Sigmoid colon (tissue), 7 donors: Measurements from ENCODE around the gene NEK9. TPM values are rescaled to one million over a fixed set of nuclear protein-coding genes. Genes with fewer than 3 reads are reported as not detected.

Experiments used
- DNase-seq: peaks from one replicate; pipeline ENCODE4 v3.0.0-alpha.2; 2019
- H3K27ac ChIP-seq, 4 donors: fragments of 200-600 bp; sonication (generic); one replicate each; pipeline ENCODE4 v1.5.1; 2016 to 2019; ENCODE audit warnings: mild to moderate bottlenecking in 1 of 4
- H3K27me3 ChIP-seq, 3 donors: fragments of 200-600 bp; sonication (generic); one replicate each; pipeline ENCODE4 v1.5.1; 2019; ENCODE audit warnings: mild to moderate bottlenecking in 1 of 3
- H3K36me3 ChIP-seq, 4 donors: fragments of 200-600 bp; sonication (generic); one replicate each; pipeline ENCODE4 v1.5.1; 2016 to 2019
- H3K4me1 ChIP-seq, 4 donors: fragments of 200-600 bp; sonication (generic); one replicate each; pipeline ENCODE4 v1.5.1; 2017 to 2019
- H3K4me3 ChIP-seq, 4 donors: fragments of 200-600 bp; sonication (generic); one replicate each; pipeline ENCODE4 v1.5.1; 2017 to 2019; ENCODE audit warnings: mild to moderate bottlenecking in 2 of 4, moderate library complexity in 1 of 4
- H3K9me3 ChIP-seq, 4 donors: fragments of 200-600 bp in 3 of 4; sonication (generic) in 3 of 4; one replicate each; pipeline versions ENCODE4 v1.5.1 to v1.6.1; 2013 to 2019
- EP300 ChIP-seq, 4 donors: sonication (generic); formaldehyde crosslinking; IDR thresholded peaks; one replicate each; pipeline ENCODE4 v1.6.1; 2017; ENCODE audit warnings: antibody characterized with exemption in 4 of 4
- POLR2A ChIP-seq, 2 donors: fragments of 450-650 bp; IDR thresholded peaks; one replicate each; pipeline ENCODE4 v1.6.1; 2016; ENCODE audit warnings: antibody characterized with exemption in 2 of 2, mild to moderate bottlenecking in 2 of 2, moderate library complexity in 2 of 2
- POLR2AphosphoS5 ChIP-seq, 4 donors: sonication (generic); formaldehyde crosslinking; IDR thresholded peaks; one replicate each; pipeline ENCODE4 v1.6.1; 2017; ENCODE audit warnings: antibody characterized with exemption in 4 of 4
- WGBS, 2 donors: extraction: QIAGEN DNeasy Blood & Tissue Kit; methylation state at CpG; one replicate each; pipeline ENCODE4 v1.1.7; 2013; 5-methylcytosine and 5-hydroxymethylcytosine counted together
- intact Hi-C: fragments of 100-400 bp; cut with DNase I; formaldehyde crosslinking; loops from one replicate; pipeline ENCODE4 v1.15.1; 2023
- polyA plus RNA-seq, 3 donors: library from polyadenylated mRNA; stranded (reverse); fragments of 200-250 nt; gene quantifications; one replicate each; pipeline ENCODE4 v1.2.3, GENCODE V29; 2013
- total RNA-seq, 4 donors: library from RNA; depleted of rRNA; stranded (reverse); fragments of >200 nt; gene quantifications; one replicate each; pipeline ENCODE4 v1.1.0, GENCODE V29; 2016
- TF ChIP-seq, protein P1 (sequence below), 4 experiments: fragments of 450-650 bp in 3 of 4; fragments of 200-600 bp in 1 of 4; IDR thresholded peaks; one replicate each; pipeline ENCODE4 v1.5.1; 2016 to 2019; ENCODE audit warnings: antibody characterized with exemption in 4 of 4, mild to moderate bottlenecking in 3 of 4, moderate library complexity in 2 of 4
- donor health status: healthy with polysubstance abuse.
- donor health status: Bipolar disorder and iron deficiency.
- donor health status: healthy.

NEK9 gene
- total and polyA plus RNA-seq, 7 donors, result 9.0 to 66.7 (median 54.4) TPM

DNA sequence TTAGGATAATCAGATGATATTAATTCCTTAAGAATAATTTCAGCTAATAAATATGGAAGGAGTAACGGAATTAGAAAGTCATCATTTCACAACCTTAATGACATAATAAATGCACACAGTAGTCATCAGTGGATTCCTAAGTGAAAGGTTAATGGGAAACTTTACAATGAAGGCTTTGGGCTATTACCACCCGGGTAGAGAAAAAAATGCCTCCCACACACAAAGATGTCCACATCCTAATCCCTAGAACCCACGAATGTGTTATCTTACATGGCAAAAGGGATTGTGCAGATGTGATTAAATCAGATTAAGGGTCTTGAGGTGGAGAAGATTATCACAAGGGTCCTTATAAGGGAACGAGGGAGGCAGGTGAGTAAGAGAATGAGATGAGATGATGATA, 43.9 kb upstream of the NEK9 start:
- intact Hi-C loops, result no loop called here
- Histone ChIP-seq H3K27me3 (no peaks in the 10 kb centered on the region), H3K4me3 (no peak overlapping the region), H3K36me3 (no peaks in the 10 kb centered on the region), H3K9me3 (no peaks in the 10 kb centered on the region), H3K27ac (no peak overlapping the region), H3K4me1 (peaks cover 0 to 63% (median 43%) of the 10 kb centered on the region in 4 donors)
- TF ChIP-seq, protein P1, sequence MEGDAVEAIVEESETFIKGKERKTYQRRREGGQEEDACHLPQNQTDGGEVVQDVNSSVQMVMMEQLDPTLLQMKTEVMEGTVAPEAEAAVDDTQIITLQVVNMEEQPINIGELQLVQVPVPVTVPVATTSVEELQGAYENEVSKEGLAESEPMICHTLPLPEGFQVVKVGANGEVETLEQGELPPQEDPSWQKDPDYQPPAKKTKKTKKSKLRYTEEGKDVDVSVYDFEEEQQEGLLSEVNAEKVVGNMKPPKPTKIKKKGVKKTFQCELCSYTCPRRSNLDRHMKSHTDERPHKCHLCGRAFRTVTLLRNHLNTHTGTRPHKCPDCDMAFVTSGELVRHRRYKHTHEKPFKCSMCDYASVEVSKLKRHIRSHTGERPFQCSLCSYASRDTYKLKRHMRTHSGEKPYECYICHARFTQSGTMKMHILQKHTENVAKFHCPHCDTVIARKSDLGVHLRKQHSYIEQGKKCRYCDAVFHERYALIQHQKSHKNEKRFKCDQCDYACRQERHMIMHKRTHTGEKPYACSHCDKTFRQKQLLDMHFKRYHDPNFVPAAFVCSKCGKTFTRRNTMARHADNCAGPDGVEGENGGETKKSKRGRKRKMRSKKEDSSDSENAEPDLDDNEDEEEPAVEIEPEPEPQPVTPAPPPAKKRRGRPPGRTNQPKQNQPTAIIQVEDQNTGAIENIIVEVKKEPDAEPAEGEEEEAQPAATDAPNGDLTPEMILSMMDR (IDR thresholded peaks at IDR 0.05), result no peak
- TF ChIP-seq EP300 (IDR thresholded peaks at IDR 0.05), result no peak
- no peak for TF ChIP-seq POLR2A (IDR thresholded peaks at IDR 0.05)
- no peak for TF ChIP-seq POLR2AphosphoS5 (IDR thresholded peaks at IDR 0.05)
- no peak for DNase-seq
- 81% methylated on average over 4 of the region's 4 CpGs for WGBS, 2 donors

DNA sequence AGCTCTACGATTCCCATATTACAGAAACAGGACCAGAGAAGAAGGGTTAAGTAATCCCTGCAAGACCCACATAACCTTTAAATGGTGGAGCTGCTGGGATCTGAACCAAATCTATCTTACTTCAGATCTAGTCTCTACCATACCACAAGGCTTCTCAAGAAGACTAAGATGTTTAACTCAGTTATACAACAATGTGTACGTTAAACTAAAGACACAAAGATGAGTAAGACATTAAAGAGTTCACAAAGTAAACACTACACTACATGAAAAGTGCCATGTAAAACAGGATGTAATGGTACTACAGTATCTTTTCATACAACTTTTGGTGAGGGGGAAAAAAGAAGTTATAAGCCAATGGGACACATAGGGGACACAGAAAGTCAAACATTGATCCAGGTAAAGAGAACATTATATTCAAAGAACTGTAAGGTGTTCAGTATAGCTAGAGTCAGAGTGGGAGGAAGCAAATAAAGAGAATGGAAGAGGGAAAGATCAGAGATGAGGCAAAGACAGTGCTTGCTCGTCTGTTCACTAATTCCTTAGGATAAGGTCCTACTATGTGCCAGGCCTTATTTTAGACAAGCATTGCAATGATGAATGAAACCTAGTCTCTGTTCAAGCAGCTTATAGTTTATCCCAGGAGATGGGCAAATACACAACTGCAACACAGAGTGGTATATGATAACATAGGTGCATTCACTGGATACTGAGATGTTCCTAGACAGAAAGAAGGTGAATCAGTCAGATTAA, 41.9 kb upstream of the NEK9 start:
- Histone ChIP-seq H3K9me3 (no peaks in the 10 kb centered on the region), H3K4me1 (peaks cover 0 to 51% (median 33%) of the 10 kb centered on the region in 4 donors), H3K27ac (no peak overlapping the region), H3K4me3 (no peak overlapping the region), H3K27me3 (no peaks in the 10 kb centered on the region), H3K36me3 (no peaks in the 10 kb centered on the region)
- no peak for DNase-seq
- WGBS, 2 donors, result 45 to 62% methylated on average over 3 of the region's 3 CpGs
- intact Hi-C loops, result no loop called here
- TF ChIP-seq, protein P1 (IDR thresholded peaks at IDR 0.05), result no peak
- TF ChIP-seq EP300 (IDR thresholded peaks at IDR 0.05), result no peak
- no peak for TF ChIP-seq POLR2A (IDR thresholded peaks at IDR 0.05)
- TF ChIP-seq POLR2AphosphoS5 (IDR thresholded peaks at IDR 0.05), result no peak

DNA sequence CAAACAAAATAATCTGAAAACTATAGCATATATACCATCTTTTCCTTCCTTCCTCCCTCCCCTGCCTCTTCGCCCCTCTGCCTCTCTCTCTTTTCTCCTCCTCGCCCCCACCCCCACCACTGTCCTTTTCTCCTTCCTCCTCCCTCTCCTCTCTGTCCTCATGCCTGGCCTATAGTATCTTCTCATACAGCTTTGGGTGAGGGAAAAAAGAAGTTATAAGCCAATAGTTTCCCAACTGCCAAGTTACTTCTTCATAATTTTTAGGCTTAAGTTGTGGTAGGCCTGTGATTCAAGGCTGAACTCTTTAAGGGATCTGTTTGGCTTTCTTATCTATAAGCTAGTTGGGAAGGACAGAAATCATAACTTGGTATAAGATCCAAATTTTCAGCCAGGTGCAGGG, 40.5 kb upstream of the NEK9 start:
- H3K9me3 ChIP-seq, result no peaks in the 10 kb centered on the region
- H3K27me3 ChIP-seq, result no peaks in the 10 kb centered on the region
- TF ChIP-seq POLR2AphosphoS5 (IDR thresholded peaks at IDR 0.05), result no peak
- TF ChIP-seq, protein P1 (IDR thresholded peaks at IDR 0.05), result no peak
- TF ChIP-seq POLR2A (IDR thresholded peaks at IDR 0.05), result no peak
- TF ChIP-seq EP300 (IDR thresholded peaks at IDR 0.05), result no peak
- H3K27ac ChIP-seq, result no peak overlapping the region
- H3K4me3 ChIP-seq, result no peak overlapping the region
- DNase-seq, result no peak
- no peaks in the 10 kb centered on the region for H3K36me3 ChIP-seq
- peaks cover 0 to 44% (median 29%) of the 10 kb centered on the region in 4 donors for H3K4me1 ChIP-seq
- 90 to 95% methylated on average over 2 of the region's 2 CpGs for WGBS, 2 donors
- intact Hi-C loops, result no loop called here

DNA sequence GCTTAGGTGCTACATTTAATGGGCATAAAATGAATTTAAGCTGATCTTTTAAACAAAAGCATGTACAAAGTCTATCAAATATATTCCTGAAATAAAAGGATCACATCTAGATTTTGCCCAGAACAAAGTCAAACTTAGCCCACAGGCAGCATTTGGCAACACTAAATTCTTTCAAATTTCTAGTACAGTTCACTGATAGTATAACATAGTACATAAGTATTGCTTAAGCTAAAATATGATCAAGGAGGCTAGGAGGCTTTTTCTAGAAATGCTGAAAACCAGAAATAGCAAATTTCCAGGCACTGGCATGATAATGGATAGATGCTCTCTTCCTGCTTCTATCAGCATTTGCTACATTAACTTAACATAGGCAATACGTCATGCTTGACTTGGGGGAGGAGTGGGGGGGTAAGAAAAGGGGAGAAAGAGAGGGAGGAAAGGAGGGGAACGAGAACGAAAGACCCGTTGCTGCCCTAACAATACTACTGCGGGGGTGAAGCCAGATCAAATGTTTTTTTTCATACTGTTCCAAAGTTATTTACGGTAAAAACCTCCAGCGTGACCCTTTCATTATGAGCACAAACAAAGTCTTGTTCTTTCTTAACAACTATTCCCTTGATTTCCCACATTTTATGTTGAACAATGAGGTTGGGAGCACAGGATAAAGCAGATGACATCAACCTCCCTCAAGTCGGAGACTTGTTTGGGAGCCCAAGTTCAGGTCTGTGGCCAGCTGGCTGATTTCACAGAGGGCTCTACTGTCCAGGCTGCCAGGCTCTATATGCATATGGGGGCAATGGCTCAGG, 38.9 kb upstream of the NEK9 start:
- no peaks in the 10 kb centered on the region for H3K9me3 ChIP-seq
- TF ChIP-seq, protein P1 (IDR thresholded peaks at IDR 0.05), result no peak
- TF ChIP-seq POLR2A (IDR thresholded peaks at IDR 0.05) (no peak), EP300 (IDR thresholded peaks at IDR 0.05) (no peak), POLR2AphosphoS5 (IDR thresholded peaks at IDR 0.05) (no peak)
- DNase-seq, result no peak
- WGBS, 2 donors, result 75 to 85% methylated on average over 8 of the region's 8 CpGs
- H3K36me3 ChIP-seq, result no peaks in the 10 kb centered on the region
- H3K4me1 ChIP-seq, result peaks cover 0 to 53% (median 28%) of the 10 kb centered on the region in 4 donors
- intact Hi-C loops, result no loop called here
- H3K4me3 ChIP-seq, result no peak overlapping the region
- no peaks in the 10 kb centered on the region for H3K27me3 ChIP-seq
- H3K27ac ChIP-seq, result peak overlapping the region in 3 of 4 donors; percentile 12 to 31 (median 13)
